ENCODE measurements around the gene KIF5A. TPM values are rescaled to one million over a fixed set of nuclear protein-coding genes. Genes with fewer than 3 reads are reported as not detected.
A peak's percentile ranks its signal among the peaks of the same experiment; 100 is the strongest.

The KIF5A gene
- total and polyA plus RNA-seq, 4 donors, result 34.8 to 224 (median 144) TPM

DNA sequence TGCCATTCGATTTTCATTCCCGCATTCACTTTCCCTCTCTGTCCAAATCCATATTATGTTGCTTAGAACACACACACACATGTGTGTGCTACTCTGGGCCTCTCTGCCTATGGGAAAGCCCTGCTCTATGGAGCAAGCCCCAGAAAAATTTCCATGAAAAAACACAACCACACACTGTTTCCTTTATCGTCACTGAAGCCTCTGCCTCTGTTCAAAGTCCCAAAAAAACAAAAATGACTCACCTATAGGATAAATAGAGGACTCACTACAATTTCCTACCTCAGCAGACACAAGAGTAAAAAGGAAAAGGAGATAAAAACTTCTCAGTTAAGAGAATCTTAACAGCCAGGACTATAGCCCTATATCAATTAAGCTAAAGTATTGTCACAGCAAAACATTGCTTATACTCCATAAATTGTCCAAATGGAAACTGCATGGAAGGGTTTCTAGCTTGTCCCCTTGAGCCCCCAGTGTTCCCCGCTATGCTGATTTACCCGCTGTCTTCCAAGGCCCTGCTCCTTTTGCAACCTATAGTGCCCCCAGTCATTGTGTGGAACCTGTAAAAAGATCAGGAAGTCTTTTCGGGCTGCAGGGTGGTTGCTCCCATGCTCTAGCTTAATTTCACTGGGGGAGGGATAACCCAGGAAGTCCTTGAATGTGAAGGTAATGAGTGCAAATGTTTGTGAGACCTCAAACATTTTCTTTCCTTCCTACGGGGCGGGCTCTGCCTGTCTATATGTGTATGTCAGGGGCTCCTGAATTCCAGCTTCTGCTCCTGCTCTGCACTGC lies 30.0 kb downstream of the KIF5A start:
- 90% methylated on average over 3 of the region's 8 CpGs for WGBS (ENCODE audit: insufficient coverage)

DNA sequence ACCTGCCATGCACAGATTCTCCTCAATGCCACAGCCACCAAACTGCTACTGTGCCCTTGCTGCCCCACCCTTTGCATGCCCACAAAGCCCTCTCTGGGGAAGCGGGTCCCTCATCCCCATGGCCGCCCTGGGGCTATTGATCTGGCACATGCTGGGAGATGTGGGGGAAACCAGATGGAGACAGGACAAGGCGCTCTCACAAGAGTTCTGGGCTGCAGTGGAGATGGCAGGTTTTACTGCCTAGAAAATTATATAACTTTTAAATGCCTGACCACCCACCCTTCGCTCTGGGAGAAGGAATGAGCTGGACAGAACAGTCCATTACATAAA lies 30.6 kb downstream of the KIF5A start:
- no peaks in the 10 kb centered on the region for H3K9me3 ChIP-seq (ENCODE audit: control insufficient read depth, insufficient read depth, low read length)
- DNase-seq (ENCODE audit: low read depth in 4 of 6, low spot score in 6 of 6), result no peak
- no peak overlapping the region for H3K4me3 ChIP-seq (ENCODE audit: low read depth, low read length)
- H3K27me3 ChIP-seq (ENCODE audit: control insufficient read depth, insufficient read depth, low read length), result no peaks in the 10 kb centered on the region
- peaks cover 63% of the 10 kb centered on the region for H3K36me3 ChIP-seq (ENCODE audit: control insufficient read depth, insufficient read depth, low read length)
- H3K4me1 ChIP-seq (ENCODE audit: control insufficient read depth, insufficient read depth, low read length), result no peaks in the 10 kb centered on the region
- no peak overlapping the region for H3K27ac ChIP-seq (ENCODE audit: low read depth, low read length)
- no CpG with 5 or more reads among the region's 4 CpGs for WGBS (ENCODE audit: insufficient coverage)

More for the DNA sequence above, 30.0 kb downstream of the KIF5A start:
- Histone ChIP-seq H3K9me3 (ENCODE audit: control insufficient read depth, insufficient read depth, low read length) (no peaks in the 10 kb centered on the region), H3K27ac (ENCODE audit: low read depth, low read length) (no peak overlapping the region), H3K4me3 (ENCODE audit: low read depth, low read length) (no peak overlapping the region), H3K4me1 (ENCODE audit: control insufficient read depth, insufficient read depth, low read length) (no peaks in the 10 kb centered on the region), H3K36me3 (ENCODE audit: control insufficient read depth, insufficient read depth, low read length) (peaks cover 66% of the 10 kb centered on the region), H3K27me3 (ENCODE audit: control insufficient read depth, insufficient read depth, low read length) (no peaks in the 10 kb centered on the region)
- DNase-seq (ENCODE audit: low read depth in 4 of 6, low spot score in 6 of 6), result no peak

DNA sequence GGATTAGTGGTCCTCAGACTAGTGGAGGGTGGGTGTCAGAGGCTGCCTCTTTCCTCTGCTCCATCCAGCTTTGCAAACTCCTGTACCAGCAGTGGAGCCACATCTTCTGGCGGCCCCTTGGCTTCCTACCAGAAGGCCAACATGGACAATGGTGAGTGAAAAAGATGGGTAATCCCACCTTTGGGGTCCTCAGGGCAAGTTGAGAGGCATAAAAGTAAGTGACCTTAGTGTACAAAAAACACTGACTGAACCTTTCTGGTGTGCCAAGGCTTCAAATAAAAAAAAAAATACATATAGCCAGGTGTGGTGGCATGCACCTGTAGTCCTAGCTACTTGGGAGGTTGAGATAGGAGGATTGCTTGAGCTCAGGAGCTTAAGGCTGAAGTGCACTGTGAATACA lies 32.0 kb downstream of the KIF5A start:
- H3K4me1 ChIP-seq (ENCODE audit: control insufficient read depth, insufficient read depth, low read length), result no peaks in the 10 kb centered on the region
- WGBS (ENCODE audit: insufficient coverage), result no CpG with 5 or more reads among the region's 1 CpG
- no peaks in the 10 kb centered on the region for H3K9me3 ChIP-seq (ENCODE audit: control insufficient read depth, insufficient read depth, low read length)
- no peaks in the 10 kb centered on the region for H3K27me3 ChIP-seq (ENCODE audit: control insufficient read depth, insufficient read depth, low read length)
- DNase-seq (ENCODE audit: low read depth in 4 of 6, low spot score in 6 of 6), result no peak
- H3K36me3 ChIP-seq (ENCODE audit: control insufficient read depth, insufficient read depth, low read length), result peaks cover 54% of the 10 kb centered on the region
- H3K4me3 ChIP-seq (ENCODE audit: low read depth, low read length), result no peak overlapping the region
- no peak overlapping the region for H3K27ac ChIP-seq (ENCODE audit: low read depth, low read length)

DNA sequence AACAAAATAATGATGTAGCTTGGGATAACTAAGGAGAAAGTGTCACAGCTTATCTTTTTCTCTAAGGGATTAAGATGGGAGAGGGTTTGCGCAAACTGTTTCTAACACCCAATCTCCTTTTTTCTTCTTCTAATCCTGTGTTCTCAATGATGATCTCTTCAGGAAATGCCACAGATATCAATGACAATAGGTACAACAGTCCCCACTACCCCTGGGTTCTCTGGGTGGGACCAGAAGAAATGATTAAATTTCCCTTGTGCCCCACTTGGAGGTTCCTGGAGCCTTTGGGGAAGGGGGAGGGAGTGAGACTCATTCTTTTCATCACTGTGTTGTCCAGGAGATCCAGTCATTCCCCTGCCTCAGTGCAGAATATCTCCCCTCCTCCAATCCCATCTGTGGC lies 32.6 kb downstream of the KIF5A start:
- no CpG with 5 or more reads among the region's 1 CpG for WGBS (ENCODE audit: insufficient coverage)

DNA sequence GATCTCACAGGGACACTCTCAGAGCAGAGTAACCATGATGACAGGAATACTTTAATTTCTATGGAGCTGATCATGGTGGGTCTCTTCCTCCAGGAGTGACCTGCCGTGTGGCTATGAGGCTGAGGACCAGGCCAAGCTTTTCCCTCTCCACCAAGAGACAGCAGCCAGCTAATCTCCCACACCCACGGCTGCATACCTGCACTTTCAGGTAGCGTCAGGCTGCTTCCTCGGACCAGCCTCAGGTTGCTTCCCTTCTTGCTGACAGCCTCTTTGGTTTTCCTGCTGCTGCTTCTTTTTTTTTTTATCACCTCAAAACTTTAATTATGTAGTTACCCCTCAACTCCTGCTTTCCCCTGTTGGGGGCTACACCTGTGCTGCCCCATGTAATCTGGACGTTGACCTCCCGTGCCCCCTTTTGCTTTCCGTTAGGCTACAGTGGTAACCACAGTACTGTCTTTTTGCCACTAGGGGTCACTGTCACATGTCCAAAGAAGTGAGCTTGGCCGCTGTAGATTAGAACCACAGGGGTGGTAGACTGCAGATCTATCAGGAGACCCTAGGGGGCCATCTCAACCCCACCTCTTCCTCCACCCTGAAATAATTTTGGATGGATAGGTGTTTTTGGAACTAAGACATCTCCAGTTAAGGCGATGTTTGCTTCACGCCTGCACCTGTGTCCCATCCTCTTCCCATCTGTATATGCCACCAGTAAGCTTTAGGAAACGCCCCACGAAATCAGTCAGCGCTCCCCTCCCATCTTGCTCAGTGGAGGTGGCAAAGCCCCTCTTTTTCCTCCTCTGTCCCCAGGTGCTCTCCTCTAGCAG lies 33.4 kb downstream of the KIF5A start:
- H3K27me3 ChIP-seq (ENCODE audit: control insufficient read depth, insufficient read depth, low read length), result no peaks in the 10 kb centered on the region
- H3K27ac ChIP-seq (ENCODE audit: low read depth, low read length), result no peak overlapping the region
- WGBS (ENCODE audit: insufficient coverage), result 54% methylated on average over 11 of the region's 13 CpGs
- no peaks in the 10 kb centered on the region for H3K4me1 ChIP-seq (ENCODE audit: control insufficient read depth, insufficient read depth, low read length)
- H3K36me3 ChIP-seq (ENCODE audit: control insufficient read depth, insufficient read depth, low read length), result peaks cover 40% of the 10 kb centered on the region
- DNase-seq (ENCODE audit: low read depth in 4 of 6, low spot score in 6 of 6), result peak in 4 of 6 donors; percentile 44 to 91 (median 72)
- no peak overlapping the region for H3K4me3 ChIP-seq (ENCODE audit: low read depth, low read length)
- no peaks in the 10 kb centered on the region for H3K9me3 ChIP-seq (ENCODE audit: control insufficient read depth, insufficient read depth, low read length)

More for the DNA sequence above, 32.6 kb downstream of the KIF5A start:
- H3K27me3 ChIP-seq (ENCODE audit: control insufficient read depth, insufficient read depth, low read length), result no peaks in the 10 kb centered on the region
- no peak overlapping the region for H3K27ac ChIP-seq (ENCODE audit: low read depth, low read length)
- no peak for DNase-seq (ENCODE audit: low read depth in 4 of 6, low spot score in 6 of 6)
- no peak overlapping the region for H3K4me3 ChIP-seq (ENCODE audit: low read depth, low read length)
- H3K4me1 ChIP-seq (ENCODE audit: control insufficient read depth, insufficient read depth, low read length), result no peaks in the 10 kb centered on the region
- peaks cover 47% of the 10 kb centered on the region for H3K36me3 ChIP-seq (ENCODE audit: control insufficient read depth, insufficient read depth, low read length)
- no peaks in the 10 kb centered on the region for H3K9me3 ChIP-seq (ENCODE audit: control insufficient read depth, insufficient read depth, low read length)

DNA sequence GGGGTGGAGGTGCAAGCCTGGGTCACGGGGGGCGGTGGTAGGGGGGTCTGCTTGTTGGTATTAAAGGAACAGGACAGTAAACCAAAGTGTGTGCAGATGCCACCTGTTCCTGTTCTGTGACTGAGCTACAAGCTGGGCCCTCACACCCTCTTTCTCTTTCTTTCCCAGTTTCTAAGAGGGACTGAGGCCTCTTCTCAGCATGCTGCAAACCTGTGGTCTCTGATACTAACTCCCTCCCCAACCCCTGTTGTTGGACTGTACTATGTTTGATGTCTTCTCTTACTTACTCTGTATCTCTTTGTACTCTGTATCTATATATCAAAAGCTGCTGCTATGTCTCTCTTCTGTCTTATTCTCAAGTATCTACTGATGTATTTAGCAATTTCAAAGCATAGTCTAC lies 34.2 kb downstream of the KIF5A start:
- DNase-seq (ENCODE audit: low read depth in 4 of 6, low spot score in 6 of 6), result no peak
- H3K27ac ChIP-seq (ENCODE audit: low read depth, low read length), result no peak overlapping the region
- no peak overlapping the region for H3K4me3 ChIP-seq (ENCODE audit: low read depth, low read length)
- H3K9me3 ChIP-seq (ENCODE audit: control insufficient read depth, insufficient read depth, low read length), result no peaks in the 10 kb centered on the region
- no CpG with 5 or more reads among the region's 2 CpGs for WGBS (ENCODE audit: insufficient coverage)
- no peaks in the 10 kb centered on the region for H3K4me1 ChIP-seq (ENCODE audit: control insufficient read depth, insufficient read depth, low read length)
- H3K36me3 ChIP-seq (ENCODE audit: control insufficient read depth, insufficient read depth, low read length), result peaks cover 34% of the 10 kb centered on the region
- no peaks in the 10 kb centered on the region for H3K27me3 ChIP-seq (ENCODE audit: control insufficient read depth, insufficient read depth, low read length)

DNA sequence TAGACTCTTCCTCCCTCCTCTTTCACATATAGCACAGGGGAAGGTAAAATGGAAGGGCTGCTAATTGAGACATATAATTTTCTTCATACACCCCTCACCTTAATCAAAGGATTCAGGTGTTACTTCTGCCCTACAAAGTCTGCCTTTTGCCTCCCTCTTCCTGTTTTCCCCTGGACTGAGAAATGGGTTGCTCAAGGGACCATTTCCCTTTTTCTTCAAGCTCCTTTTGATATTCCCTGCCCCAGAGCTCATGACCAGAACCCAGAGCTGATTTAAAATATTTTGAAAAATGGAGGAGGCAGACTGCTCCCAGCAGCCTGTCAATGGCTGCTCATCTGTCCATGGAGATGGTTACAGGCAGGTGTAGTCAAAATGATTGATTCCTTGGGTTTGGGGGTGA lies 34.8 kb downstream of the KIF5A start:
- H3K27ac ChIP-seq (ENCODE audit: low read depth, low read length), result no peak overlapping the region
- no peaks in the 10 kb centered on the region for H3K27me3 ChIP-seq (ENCODE audit: control insufficient read depth, insufficient read depth, low read length)
- no peak overlapping the region for H3K4me3 ChIP-seq (ENCODE audit: low read depth, low read length)
- DNase-seq (ENCODE audit: low read depth in 4 of 6, low spot score in 6 of 6), result no peak
- H3K4me1 ChIP-seq (ENCODE audit: control insufficient read depth, insufficient read depth, low read length), result no peaks in the 10 kb centered on the region
- no peaks in the 10 kb centered on the region for H3K9me3 ChIP-seq (ENCODE audit: control insufficient read depth, insufficient read depth, low read length)
- peaks cover 32% of the 10 kb centered on the region for H3K36me3 ChIP-seq (ENCODE audit: control insufficient read depth, insufficient read depth, low read length)

DNA sequence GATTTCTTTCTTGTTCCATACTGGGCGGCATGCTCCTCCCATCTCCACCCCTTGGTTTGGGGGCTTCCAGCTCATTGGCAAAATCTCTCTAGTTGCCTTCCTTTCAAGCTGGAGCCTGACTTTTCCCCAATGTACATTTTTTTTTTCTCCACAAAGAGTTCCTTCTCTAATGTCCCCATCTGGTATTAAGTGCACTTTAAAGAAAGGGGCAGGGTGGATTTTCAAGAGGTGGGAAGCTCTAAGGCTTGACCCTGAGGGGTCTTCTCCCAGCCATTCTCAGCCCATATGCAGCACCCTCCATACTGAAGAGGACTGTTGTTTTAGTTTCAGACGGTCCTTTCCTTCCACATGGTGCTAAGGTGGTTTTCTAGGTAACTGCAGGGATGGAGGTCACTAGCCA lies 35.3 kb downstream of the KIF5A start:
- H3K27ac ChIP-seq (ENCODE audit: low read depth, low read length), result no peak overlapping the region
- H3K36me3 ChIP-seq (ENCODE audit: control insufficient read depth, insufficient read depth, low read length), result peaks cover 30% of the 10 kb centered on the region
- DNase-seq (ENCODE audit: low read depth in 4 of 6, low spot score in 6 of 6), result no peak
- no peak overlapping the region for H3K4me3 ChIP-seq (ENCODE audit: low read depth, low read length)
- H3K27me3 ChIP-seq (ENCODE audit: control insufficient read depth, insufficient read depth, low read length), result no peaks in the 10 kb centered on the region
- no peaks in the 10 kb centered on the region for H3K9me3 ChIP-seq (ENCODE audit: control insufficient read depth, insufficient read depth, low read length)
- no peaks in the 10 kb centered on the region for H3K4me1 ChIP-seq (ENCODE audit: control insufficient read depth, insufficient read depth, low read length)
- WGBS (ENCODE audit: insufficient coverage), result 100% methylated on average over 1 of the region's 2 CpGs

DNA sequence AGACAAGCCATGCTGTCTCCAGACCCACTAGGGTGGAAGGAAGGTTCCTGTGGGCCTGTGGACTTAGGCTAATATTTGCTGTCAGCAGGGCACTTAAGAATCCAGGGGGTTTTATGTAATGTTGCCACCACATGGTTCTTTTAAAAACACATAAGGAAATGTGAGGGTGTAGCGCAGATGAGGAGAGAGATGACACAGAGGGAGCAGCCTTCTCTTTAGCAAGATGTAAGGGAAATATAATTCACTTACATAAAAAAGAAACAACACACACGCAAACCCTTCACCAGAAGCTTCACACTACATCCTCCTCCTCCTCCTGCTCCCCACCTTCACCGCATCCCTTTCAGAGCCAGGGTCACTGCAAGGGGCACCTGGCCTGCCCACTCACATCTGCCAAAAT lies 36.3 kb downstream of the KIF5A start:
- Histone ChIP-seq H3K4me3 (ENCODE audit: low read depth, low read length) (no peak overlapping the region), H3K4me1 (ENCODE audit: control insufficient read depth, insufficient read depth, low read length) (peaks cover 6% of the 10 kb centered on the region), H3K27me3 (ENCODE audit: control insufficient read depth, insufficient read depth, low read length) (no peaks in the 10 kb centered on the region), H3K9me3 (ENCODE audit: control insufficient read depth, insufficient read depth, low read length) (no peaks in the 10 kb centered on the region), H3K36me3 (ENCODE audit: control insufficient read depth, insufficient read depth, low read length) (peaks cover 21% of the 10 kb centered on the region), H3K27ac (ENCODE audit: low read depth, low read length) (no peak overlapping the region)
- 92% methylated on average over 2 of the region's 3 CpGs for WGBS (ENCODE audit: insufficient coverage)
- no peak for DNase-seq (ENCODE audit: low read depth in 4 of 6, low spot score in 6 of 6)
